Spinal cord (tissue), 10 donors: ENCODE results near the gene TC2N. TPM values are rescaled to one million over a fixed set of nuclear protein-coding genes. Genes with fewer than 3 reads are reported as not detected.
"Not testable (repeated sequence)": the region's sequence is repeated elsewhere in the genome, so short reads cannot be mapped to it uniquely, and the experiment has no call there.

Source experiments
- DNase-seq, 6 donors: peaks; one replicate each; pipeline versions ENCODE4 v3.0.0 to v3.0.0-alpha.2; 2013 to 2015; ENCODE audit warnings: low spot score in 6 of 6, low read depth in 4 of 6
- H3K27ac ChIP-seq: one replicate; pipeline ENCODE4 v1.5.1; 2013; ENCODE audit warnings: low read depth, low read length, control low read depth
- H3K27me3 ChIP-seq: one replicate; pipeline ENCODE4 v1.6.1; 2013; ENCODE audit warnings: low read length; ENCODE audit not compliant: control insufficient read depth, insufficient read depth
- H3K36me3 ChIP-seq: one replicate; pipeline ENCODE4 v1.6.1; 2013; ENCODE audit warnings: low read length; ENCODE audit not compliant: control insufficient read depth, insufficient read depth
- H3K4me1 ChIP-seq: one replicate; pipeline ENCODE4 v1.6.1; 2013; ENCODE audit warnings: low read length; ENCODE audit not compliant: control insufficient read depth, insufficient read depth
- H3K4me3 ChIP-seq: one replicate; pipeline ENCODE4 v1.5.1; 2013; ENCODE audit warnings: low read depth, low read length, control low read depth
- H3K9me3 ChIP-seq: one replicate; pipeline ENCODE4 v1.6.1; 2013; ENCODE audit warnings: low read length; ENCODE audit not compliant: control insufficient read depth, insufficient read depth
- WGBS: methylation state at CpG from one replicate; pipeline ENCODE4 v1.1.5; 2013; ENCODE audit warnings: missing lambda C conversion rate; ENCODE audit not compliant: insufficient coverage; 5-methylcytosine and 5-hydroxymethylcytosine counted together
- polyA plus RNA-seq, 2 donors: library from polyadenylated mRNA; unstranded; fragments of 120-200 nt; gene quantifications; one replicate each; pipeline ENCODE4 v1.2.1, GENCODE V29; 2013; ENCODE audit not compliant: insufficient read length in 2 of 2
- total RNA-seq, 2 donors: library from RNA; depleted of rRNA in 1 of 2; stranded (reverse); fragments of 120-200 nt in 1 of 2; fragments of >200 nt in 1 of 2; gene quantifications; one replicate each; pipeline versions ENCODE4 v1.2.3 to v1.2.4, GENCODE V29; 2013 to 2014
- donor health status: healthy.

TC2N gene
- total and polyA plus RNA-seq, 4 donors: 5.4 to 17.1 (median 10.0) TPM

GRCh38 chr14:91901449-91902226 lies 34.3 kb upstream of the TC2N start:
- no peak overlapping the region for H3K4me3 ChIP-seq
- H3K27me3 ChIP-seq: no peaks in the 10 kb centered on the region
- peaks cover 17% of the 10 kb centered on the region for H3K4me1 ChIP-seq
- no peaks in the 10 kb centered on the region for H3K9me3 ChIP-seq
- DNase-seq: peak in 1 of 6 donors; percentile 71
- H3K36me3 ChIP-seq: no peaks in the 10 kb centered on the region
- no peak overlapping the region for H3K27ac ChIP-seq
- 69% methylated on average over 8 of the region's 9 CpGs for WGBS

- Histone ChIP-seq H3K27ac (no peak overlapping the region), H3K4me1 (peaks cover 20% of the 10 kb centered on the region), H3K9me3 (no peaks in the 10 kb centered on the region), H3K36me3 (no peaks in the 10 kb centered on the region), H3K4me3 (no peak overlapping the region), H3K27me3 (no peaks in the 10 kb centered on the region)
- WGBS: 81% methylated on average over 3 of the region's 4 CpGs
- DNase-seq: no peak
Observed at GRCh38 chr14:91899806-91900205, 32.5 kb upstream of the TC2N start.

GRCh38 chr14:91899213-91899612 lies 31.9 kb upstream of the TC2N start:
- peak in 1 of 6 donors; percentile 18 for DNase-seq
- Histone ChIP-seq H3K4me1 (peaks cover 20% of the 10 kb centered on the region), H3K36me3 (no peaks in the 10 kb centered on the region), H3K9me3 (no peaks in the 10 kb centered on the region), H3K4me3 (no peak overlapping the region), H3K27ac (no peak overlapping the region), H3K27me3 (no peaks in the 10 kb centered on the region)
- WGBS: 89% methylated on average over 4 of the region's 4 CpGs

GRCh38 chr14:91898372-91898771 lies 31.0 kb upstream of the TC2N start:
- no peak for DNase-seq
- WGBS: 80% methylated on average over 1 of the region's 5 CpGs
- H3K36me3 ChIP-seq: no peaks in the 10 kb centered on the region
- no peak overlapping the region for H3K4me3 ChIP-seq
- H3K27me3 ChIP-seq: no peaks in the 10 kb centered on the region
- H3K27ac ChIP-seq: no peak overlapping the region
- no peaks in the 10 kb centered on the region for H3K9me3 ChIP-seq
- H3K4me1 ChIP-seq: peaks cover 22% of the 10 kb centered on the region

- DNase-seq, H3K4me3 ChIP-seq, H3K27me3 ChIP-seq, H3K9me3 ChIP-seq, H3K36me3 ChIP-seq: not testable (repeated sequence)
- WGBS: 75% methylated on average over 4 of the region's 5 CpGs
- Histone ChIP-seq H3K4me1 (peaks cover 25% of the 10 kb centered on the region), H3K27ac (peak overlapping the region; percentile 79)
Observed at GRCh38 chr14:91897716-91898115, 30.4 kb upstream of the TC2N start.

- H3K36me3 ChIP-seq: no peaks in the 10 kb centered on the region
- H3K27ac ChIP-seq: peak overlapping the region; percentile 79
- no peaks in the 10 kb centered on the region for H3K27me3 ChIP-seq
- H3K4me3 ChIP-seq: no peak overlapping the region
- DNase-seq: peak in 4 of 6 donors; percentile 38 to 89 (median 68)
- no peaks in the 10 kb centered on the region for H3K9me3 ChIP-seq
- WGBS: 29% methylated on average over 6 of the region's 10 CpGs
- peaks cover 30% of the 10 kb centered on the region for H3K4me1 ChIP-seq
Observed at GRCh38 chr14:91897106-91897701, 29.9 kb upstream of the TC2N start.

- Histone ChIP-seq H3K36me3 (no peaks in the 10 kb centered on the region), H3K4me3 (no peak overlapping the region), H3K9me3 (no peaks in the 10 kb centered on the region), H3K4me1 (peaks cover 36% of the 10 kb centered on the region), H3K27ac (no peak overlapping the region), H3K27me3 (no peaks in the 10 kb centered on the region)
- WGBS: 100% methylated on average over 2 of the region's 4 CpGs
- DNase-seq: no peak
Observed at GRCh38 chr14:91896419-91896818, 29.1 kb upstream of the TC2N start.

GRCh38 chr14:91893669-91894068 lies 26.3 kb upstream of the TC2N start:
- no peak for DNase-seq
- Histone ChIP-seq H3K4me1 (peaks cover 58% of the 10 kb centered on the region), H3K27me3 (no peaks in the 10 kb centered on the region), H3K4me3 (no peak overlapping the region), H3K36me3 (no peaks in the 10 kb centered on the region), H3K9me3 (no peaks in the 10 kb centered on the region), H3K27ac (no peak overlapping the region)
- WGBS: 100% methylated on average over 1 of the region's 4 CpGs

GRCh38 chr14:91893007-91893406 lies 25.7 kb upstream of the TC2N start:
- DNase-seq: peak in 1 of 6 donors; percentile 46
- Histone ChIP-seq H3K4me1 (peaks cover 59% of the 10 kb centered on the region), H3K9me3 (no peaks in the 10 kb centered on the region), H3K36me3 (no peaks in the 10 kb centered on the region), H3K4me3 (no peak overlapping the region), H3K27me3 (no peaks in the 10 kb centered on the region), H3K27ac (peak overlapping the region; percentile 85)
- no CpG with 5 or more reads among the region's 7 CpGs for WGBS

- no peaks in the 10 kb centered on the region for H3K36me3 ChIP-seq
- peak in 3 of 6 donors; percentile 47 to 83 (median 61) for DNase-seq
- 23% methylated on average over 3 of the region's 3 CpGs for whole genome bisulfite sequencing
Observed at GRCh38 chr14:91891721-91892220, 24.4 kb upstream of the TC2N start.

More at GRCh38 chr14:91891721-91892220, 24.4 kb upstream of the TC2N start:
- no peak overlapping the region for H3K4me3 ChIP-seq
- peak overlapping the region; percentile 85 for H3K27ac ChIP-seq
- no peaks in the 10 kb centered on the region for H3K9me3 ChIP-seq
- peaks cover 48% of the 10 kb centered on the region for H3K4me1 ChIP-seq
- no peaks in the 10 kb centered on the region for H3K27me3 ChIP-seq
